ENCODE results near the gene EMILIN1.

The EMILIN1 gene

DNA sequence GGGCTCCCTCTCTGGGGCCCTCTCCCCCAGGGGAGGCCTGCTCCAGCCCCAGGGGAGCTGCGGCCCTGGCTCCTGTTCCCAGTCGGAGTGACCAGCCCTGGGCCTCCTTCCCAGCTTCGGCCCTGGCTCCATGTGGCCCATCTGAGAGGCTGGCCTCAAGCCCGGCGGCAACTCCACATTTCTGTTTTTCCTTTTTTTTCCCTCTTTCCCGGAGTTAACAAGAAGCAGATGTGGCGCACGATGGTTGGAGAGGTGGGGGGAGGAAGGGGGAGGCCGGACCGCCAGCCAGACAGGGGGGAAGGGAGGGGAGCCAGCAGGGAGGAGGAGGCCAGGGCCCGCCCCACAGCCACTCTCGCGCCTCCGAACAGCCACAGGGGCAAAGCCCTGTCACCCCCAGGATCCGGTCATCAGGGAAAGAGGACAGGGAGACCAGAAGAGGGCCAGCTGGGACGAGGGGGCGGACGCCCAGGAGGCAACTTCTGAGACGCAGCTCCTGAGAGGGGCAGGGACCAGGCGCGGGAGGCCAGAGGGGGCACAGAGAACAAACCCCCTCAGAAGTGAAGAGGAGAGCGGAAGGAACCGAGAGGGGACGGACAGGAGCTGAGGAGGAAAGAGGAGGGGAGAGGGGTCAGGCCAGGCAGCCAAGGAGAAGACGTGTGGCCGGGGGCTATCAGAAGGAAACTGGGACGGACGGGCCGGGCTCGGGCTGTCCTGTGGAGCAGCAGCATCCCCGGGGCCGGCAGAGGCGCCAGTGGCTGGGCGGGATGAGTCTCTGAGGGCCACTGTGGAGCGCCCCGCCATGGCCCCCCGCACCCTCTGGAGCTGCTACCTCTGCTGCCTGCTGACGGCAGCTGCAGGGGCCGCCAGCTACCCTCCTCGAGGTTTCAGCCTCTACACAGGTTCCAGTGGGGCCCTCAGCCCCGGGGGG is at the start of gene EMILIN1:
Gene EMILIN1 (plus strand): TSS at position 349 of the 928 bp plus-strand sequence. CDS start 451 bp downstream, at position 800.
- DNase-seq (ENCODE audit: low read depth): peak; percentile 97
- TF ChIP-seq, protein P1, sequence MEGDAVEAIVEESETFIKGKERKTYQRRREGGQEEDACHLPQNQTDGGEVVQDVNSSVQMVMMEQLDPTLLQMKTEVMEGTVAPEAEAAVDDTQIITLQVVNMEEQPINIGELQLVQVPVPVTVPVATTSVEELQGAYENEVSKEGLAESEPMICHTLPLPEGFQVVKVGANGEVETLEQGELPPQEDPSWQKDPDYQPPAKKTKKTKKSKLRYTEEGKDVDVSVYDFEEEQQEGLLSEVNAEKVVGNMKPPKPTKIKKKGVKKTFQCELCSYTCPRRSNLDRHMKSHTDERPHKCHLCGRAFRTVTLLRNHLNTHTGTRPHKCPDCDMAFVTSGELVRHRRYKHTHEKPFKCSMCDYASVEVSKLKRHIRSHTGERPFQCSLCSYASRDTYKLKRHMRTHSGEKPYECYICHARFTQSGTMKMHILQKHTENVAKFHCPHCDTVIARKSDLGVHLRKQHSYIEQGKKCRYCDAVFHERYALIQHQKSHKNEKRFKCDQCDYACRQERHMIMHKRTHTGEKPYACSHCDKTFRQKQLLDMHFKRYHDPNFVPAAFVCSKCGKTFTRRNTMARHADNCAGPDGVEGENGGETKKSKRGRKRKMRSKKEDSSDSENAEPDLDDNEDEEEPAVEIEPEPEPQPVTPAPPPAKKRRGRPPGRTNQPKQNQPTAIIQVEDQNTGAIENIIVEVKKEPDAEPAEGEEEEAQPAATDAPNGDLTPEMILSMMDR (IDR thresholded peaks at IDR 0.05; ENCODE audit: low read length, missing control alignments): no peak
- peak within 1 kb of the TSS; percentile 90 for H3K4me3 ChIP-seq (replicated peaks; ENCODE audit: low read depth, low read length)

DNA sequence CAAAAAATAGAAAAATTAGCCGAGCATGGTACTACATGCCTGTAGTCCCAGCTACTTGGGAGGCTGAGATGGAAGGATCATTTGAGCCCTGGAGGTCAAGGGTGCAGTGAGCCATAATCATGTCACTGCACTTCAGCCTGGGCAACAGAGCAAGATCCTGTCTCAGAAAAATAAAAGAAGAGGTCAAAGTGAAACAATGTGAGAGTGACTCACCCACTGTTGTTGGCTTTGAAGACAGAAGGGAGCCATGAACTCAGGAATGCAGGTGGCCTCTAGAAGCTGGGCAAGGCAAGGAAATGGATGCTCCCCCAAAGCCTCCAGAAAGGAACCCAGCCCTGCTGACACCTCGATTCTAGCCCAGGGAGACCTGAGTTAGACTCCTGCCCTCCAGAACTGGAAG is 49.4 kb upstream of the EMILIN1 start:
- no peak for DNase-seq (ENCODE audit: low read depth)
- TF ChIP-seq, protein P1 (IDR thresholded peaks at IDR 0.05; ENCODE audit: low read length, missing control alignments): no peak
- H3K4me3 ChIP-seq (replicated peaks; ENCODE audit: low read depth, low read length): no peak overlapping the region

DNA sequence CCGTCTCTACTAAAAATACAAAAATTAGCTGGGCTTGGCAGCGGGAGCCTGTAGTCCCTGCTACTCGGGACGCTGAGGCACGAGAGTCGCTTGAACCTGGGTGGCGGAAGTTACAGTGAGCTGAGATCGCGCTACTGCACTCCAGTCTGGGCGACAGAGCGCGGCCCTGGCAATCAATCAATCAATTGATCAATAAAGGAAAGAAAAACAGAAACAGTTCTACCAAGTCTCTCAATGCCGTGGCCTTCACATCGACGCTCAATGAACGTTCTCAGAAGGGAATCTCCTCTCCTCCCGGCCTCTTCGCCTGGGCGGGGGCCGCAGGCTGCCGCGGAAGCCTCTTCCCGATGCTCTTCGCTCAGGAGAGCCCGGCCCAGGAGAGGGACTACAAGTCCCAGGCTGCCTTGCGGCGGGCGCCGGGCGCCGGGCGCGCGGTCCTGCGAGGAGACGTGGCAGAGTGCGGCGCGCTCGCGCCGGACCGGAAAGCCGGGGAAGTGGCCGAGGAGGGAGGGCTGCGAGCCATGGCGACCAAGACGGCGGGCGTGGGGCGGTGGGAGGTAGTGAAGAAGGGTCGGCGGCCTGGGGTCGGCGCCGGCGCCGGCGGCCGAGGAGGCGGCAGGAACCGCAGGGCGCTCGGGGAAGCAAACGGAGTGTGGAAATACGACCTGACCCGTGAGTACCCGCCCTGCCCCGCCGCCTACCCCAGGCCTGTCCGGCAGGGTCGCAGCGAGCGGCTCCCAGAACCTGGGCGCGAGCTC is 45.7 kb upstream of the EMILIN1 start, which contains the start of gene TMEM214:
Gene TMEM214 (plus strand): TSS at position 471 of the 758 bp plus-strand sequence. CDS start 51 bp downstream, at position 522.
- peak within 1 kb of the TSS; percentile 98 for H3K4me3 ChIP-seq (replicated peaks; ENCODE audit: low read depth, low read length)
- DNase-seq (ENCODE audit: low read depth): peak; percentile 87
- TF ChIP-seq, protein P1 (IDR thresholded peaks at IDR 0.05; ENCODE audit: low read length, missing control alignments): no peak

DNA sequence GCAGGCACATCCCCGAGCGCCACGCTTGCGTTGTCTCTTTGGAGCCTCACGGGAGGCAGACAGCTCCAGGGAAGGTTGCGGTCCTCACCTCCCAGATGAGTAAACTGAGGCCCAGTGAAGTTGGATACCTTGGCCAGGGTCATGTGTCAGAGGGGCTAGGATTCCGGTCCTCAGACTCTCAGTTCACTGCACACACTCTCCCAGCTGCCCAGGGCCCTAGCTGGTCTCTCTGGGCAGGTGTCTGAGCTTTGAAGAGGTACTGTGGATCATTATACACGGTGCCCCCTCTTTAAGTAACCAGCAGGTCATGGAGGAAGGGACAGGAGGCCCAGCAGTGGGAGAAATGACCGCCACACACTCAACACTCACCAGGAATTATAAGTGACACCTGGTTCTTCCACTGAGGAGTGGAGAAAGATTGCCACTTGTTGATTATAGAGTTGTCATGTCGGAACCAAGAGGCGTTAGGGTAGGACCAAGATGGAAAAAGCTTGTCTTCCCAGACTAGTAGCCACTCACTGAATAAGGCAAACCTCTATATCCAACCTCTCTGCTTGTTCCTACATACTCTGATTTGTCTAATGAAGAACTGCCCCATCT is 45.1 kb upstream of the EMILIN1 start:
- no peak for DNase-seq (ENCODE audit: low read depth)
- peak overlapping the region; percentile 98 for H3K4me3 ChIP-seq (replicated peaks; ENCODE audit: low read depth, low read length)

DNA sequence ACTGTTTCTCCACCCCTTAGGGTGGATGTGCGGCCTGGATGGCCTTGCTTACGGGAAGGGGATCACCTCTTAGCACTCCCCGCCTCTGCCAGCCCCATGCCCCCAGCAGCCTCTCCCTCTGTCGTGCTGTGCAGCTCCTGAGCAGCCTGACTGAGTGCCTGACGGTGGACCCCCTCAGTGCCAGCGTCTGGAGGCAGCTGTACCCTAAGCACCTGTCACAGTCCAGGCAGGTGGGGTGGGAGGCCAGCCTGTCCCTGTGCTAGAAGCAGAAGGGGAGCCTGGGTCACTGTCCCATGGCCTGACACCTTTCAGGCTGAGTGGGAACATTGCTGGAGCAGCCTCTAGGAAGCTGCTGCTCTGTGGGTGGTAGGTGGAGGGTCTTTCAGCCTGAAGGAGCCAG is 40.4 kb upstream of the EMILIN1 start:
- DNase-seq (ENCODE audit: low read depth): no peak
- TF ChIP-seq, protein P1 (IDR thresholded peaks at IDR 0.05; ENCODE audit: low read length, missing control alignments): no peak
- H3K4me3 ChIP-seq (replicated peaks; ENCODE audit: low read depth, low read length): no peak overlapping the region

More for the DNA sequence above, 45.1 kb upstream of the EMILIN1 start:
- TF ChIP-seq, protein P1 (IDR thresholded peaks at IDR 0.05; ENCODE audit: low read length, missing control alignments): no peak

DNA sequence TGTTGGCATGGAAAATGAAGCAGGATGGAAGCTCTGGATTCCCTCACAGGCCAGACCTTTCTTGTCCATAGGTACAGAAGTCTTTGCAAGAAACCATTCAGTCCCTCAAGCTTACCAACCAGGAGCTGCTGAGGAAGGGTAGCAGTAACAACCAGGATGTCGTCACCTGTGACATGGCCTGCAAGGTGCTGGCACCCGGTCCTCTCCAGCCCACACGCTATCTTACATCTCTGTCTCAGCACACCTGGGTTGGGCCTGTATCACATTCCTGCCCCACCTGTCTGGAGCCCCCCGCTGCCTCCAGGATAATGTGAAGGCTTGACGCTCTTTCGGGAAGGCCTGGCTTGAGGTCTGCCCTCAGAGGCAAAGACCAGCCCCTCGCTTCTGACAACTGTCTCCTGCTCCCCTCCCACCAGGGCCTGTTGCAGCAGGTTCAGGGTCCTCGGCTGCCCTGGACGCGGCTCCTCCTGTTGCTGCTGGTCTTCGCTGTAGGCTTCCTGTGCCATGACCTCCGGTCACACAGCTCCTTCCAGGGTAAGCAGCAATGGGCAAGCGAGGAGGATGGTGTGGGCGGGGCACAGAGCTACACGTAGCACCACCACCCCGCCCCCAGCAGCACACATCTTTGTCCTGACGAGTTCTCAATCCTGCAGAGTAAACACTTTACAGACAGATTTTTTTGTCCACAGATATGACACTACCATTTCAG is 39.6 kb upstream of the EMILIN1 start:
- H3K4me3 ChIP-seq (replicated peaks; ENCODE audit: low read depth, low read length): no peak overlapping the region
- DNase-seq (ENCODE audit: low read depth): no peak

More for the DNA sequence above, 39.6 kb upstream of the EMILIN1 start:
- TF ChIP-seq, protein P1 (IDR thresholded peaks at IDR 0.05; ENCODE audit: low read length, missing control alignments): no peak
